GM19193 (cell line): ENCODE data around the gene GALNT9.

Experiments used
- POLR2A ChIP-seq: IDR thresholded peaks from 4 replicates; pipeline ENCODE4 v1.6.1; 2011; ENCODE audit not compliant: insufficient read depth, insufficient read length; ENCODE audit errors: extremely low read depth

The GALNT9 gene

DNA sequence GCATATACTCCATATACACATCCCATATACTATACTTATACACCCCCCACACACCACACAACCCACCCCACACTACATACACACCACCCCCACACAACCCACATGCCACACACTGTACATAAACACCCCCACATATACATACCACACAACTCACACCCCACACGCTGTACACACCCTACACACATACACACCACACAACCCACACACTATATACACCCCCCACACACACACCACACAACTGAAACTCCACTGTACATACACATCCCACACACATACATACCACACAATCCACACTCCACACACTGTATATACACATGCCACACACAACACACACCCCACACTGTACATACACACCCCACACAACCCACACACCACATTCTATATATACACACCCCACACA is 104.2 kb downstream of the GALNT9 start:
- TF ChIP-seq POLR2A: no peak

DNA sequence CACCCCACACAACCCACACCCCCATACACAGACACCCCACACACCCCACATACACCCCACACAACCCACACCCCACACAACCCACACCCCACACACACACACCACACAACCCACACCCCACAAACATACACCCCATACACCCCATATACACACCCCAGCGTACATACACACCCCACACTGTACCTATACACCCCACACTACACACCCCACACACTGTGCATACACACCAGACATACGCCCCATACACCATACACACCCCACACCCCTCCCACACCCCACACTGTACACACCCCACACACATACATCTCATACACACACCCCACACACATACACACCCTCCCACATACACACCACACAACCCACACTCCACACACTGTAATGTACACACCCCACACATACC is 104.9 kb downstream of the GALNT9 start:
- no peak for TF ChIP-seq POLR2A

DNA sequence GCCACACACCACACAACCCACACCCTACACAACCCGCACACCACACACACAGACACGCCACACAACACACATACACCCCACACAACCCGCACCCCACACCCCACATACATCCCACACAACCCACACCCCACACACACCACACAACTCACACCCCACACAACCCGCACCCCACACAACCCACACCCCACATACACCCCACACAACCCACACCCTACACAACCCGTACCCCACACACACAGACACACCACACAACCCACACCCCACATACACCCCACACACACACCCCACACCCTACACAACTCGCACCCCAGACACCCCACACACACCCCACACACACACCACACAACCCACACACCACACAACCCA is 106.6 kb downstream of the GALNT9 start:
- TF ChIP-seq POLR2A: no peak

- no peak for TF ChIP-seq POLR2A
These were observed 107.1 kb downstream of the GALNT9 start for GRCh38 chr12:132222096-132222807.

- no peak for TF ChIP-seq POLR2A
These were observed 110.1 kb downstream of the GALNT9 start for GRCh38 chr12:132219323-132219722.

DNA sequence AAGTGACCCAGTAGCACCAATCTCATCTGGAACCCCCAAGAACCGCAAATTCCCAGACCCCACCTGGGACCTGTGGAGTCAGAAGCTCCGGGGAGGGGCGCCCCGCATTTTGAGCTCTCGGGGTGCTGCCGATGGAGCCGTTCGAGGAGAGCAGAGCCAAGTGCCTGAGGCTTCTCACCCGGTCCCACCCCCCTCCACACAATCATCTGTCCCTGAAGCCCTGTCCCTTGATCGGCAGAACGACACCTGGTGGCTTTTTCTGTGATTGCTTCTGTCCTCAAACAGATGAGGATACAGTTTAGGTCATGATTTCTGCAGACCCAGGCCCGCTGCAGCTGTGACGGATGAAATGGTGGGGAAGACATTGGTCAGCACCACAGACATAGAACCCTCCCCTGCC is 110.5 kb downstream of the GALNT9 start:
- TF ChIP-seq POLR2A: no peak

GRCh38 chr12:132218527-132218875 is 110.9 kb downstream of the GALNT9 start:
- no peak for TF ChIP-seq POLR2A

DNA sequence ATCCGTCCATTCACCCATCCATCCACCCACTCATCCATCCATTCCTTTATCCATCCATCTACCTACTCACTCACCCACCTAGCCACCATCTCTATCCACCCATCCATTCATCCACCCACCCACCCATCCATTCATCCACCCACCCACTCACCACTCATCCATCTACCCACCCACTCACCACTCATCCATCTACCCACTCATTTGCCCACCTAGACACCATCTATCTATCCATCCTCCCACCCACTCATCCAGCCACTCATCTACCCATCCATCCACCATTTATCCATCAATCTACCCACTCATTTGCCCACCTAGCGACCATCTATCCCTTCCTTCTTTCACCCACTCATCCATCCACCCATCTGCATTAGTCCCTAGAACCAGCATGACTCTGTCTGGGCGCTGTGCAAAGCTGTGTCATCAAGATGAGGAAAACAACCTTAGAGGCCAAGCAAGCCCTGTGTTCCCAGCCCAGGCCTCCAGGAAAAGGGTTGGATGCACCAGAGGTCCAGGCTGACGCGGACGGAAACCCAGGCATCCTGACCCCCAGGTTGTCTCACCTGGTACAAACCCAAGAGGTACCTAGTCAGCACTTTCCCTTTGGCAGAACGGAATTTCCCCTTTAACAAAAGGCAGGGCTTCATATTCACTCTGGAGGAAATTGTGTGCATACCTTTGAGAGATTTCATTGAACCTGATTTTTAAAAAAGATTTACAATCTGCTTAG is 111.4 kb downstream of the GALNT9 start:
- no peak for TF ChIP-seq POLR2A

DNA sequence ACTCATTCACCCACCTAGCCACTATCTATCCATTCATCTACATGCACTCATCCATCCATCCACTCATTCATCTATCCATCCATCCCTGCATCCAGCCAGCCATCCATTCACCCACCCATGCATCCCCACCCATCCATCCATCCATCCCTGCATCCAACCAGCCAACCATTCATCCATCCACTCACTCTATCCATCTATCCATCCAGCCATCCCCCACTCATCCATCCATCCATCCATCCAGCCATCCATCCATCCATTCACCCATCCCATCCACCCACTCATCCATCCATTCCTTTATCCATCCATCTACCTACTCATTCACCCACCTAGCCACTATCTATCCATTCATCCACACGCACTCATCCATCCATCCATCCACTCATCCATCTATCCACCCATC is 112.0 kb downstream of the GALNT9 start:
- no peak for TF ChIP-seq POLR2A

GRCh38 chr12:132216354-132216987 is 112.9 kb downstream of the GALNT9 start:
- no peak for TF ChIP-seq POLR2A

DNA sequence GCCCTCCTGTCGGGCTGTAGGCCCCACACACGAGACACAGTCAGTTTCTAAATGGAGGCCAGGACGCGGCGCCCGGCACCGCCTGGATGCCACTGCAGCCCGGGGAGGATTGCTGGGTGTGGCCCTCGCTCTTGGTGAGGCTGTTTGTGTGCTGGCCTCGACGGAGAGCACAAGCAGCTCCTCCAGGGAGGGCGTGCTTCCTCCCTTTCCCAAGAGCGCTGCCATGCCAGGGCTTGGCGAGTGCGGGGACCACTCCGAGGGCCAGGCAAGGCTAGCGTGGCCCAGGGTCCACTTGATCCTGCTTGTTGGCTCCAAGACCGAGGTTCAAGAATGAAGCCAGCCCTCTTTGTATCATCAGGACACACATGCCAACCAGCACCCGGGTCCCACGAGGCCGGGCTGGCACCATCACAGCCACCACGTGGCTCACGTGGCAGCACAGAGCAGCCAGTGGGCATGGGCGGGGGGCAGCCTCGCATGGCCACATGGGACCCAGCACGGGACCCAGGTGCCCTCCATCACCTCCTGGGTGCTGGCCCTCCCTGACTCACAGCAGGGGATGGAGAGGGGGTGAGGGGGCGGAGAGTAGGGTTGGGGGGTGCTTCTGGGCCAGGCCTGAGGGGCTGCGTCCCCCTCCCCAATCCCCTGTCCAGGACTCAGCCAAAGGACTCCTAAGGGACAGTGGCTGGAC is 113.9 kb downstream of the GALNT9 start:
- no peak for TF ChIP-seq POLR2A

- TF ChIP-seq POLR2A: no peak
These were observed 114.5 kb downstream of the GALNT9 start for GRCh38 chr12:132214891-132215290.

- TF ChIP-seq POLR2A: no peak
These were observed 115.3 kb downstream of the GALNT9 start for GRCh38 chr12:132214161-132214476.

DNA sequence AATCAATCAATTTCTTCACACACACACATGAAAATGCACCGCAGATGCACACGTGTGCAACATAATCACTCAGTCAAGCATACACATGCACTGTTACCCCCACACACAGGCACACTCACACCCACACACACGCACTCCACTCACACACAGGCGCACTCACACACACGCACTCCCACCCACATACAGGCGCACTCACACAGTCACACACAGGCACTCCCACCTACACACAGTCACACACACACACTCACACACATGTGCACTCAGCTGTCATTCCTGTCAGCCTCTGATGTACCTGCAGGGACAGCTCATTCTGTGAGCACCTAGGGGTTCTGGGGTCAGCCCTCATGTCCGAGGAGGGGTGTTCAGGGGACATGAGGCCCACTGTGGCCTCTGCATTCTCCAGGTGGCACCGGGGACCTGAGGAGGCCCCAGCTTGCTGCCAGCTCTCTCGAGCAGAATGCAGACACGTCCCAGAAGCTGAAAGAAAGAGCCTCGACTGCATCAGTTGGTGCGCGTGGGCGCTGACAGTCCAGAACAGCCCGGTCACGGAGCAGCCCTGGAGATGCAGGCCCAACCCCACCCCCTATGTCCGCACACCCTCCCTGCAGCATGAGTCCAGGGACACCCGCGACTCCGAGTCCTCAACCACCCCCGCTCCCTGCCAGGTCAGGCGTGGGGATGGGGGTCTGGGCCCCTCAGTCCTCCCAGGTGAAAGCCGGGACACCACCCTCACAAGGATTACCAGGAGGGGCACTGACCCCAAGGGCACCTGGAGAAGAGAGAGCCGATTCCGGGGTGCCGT is 115.8 kb downstream of the GALNT9 start:
- TF ChIP-seq POLR2A: no peak

- TF ChIP-seq POLR2A: no peak
These were observed 117.6 kb downstream of the GALNT9 start for GRCh38 chr12:132211816-132212215.

- TF ChIP-seq POLR2A: no peak
These were observed 118.1 kb downstream of the GALNT9 start for GRCh38 chr12:132211326-132211725.
